IPS-11a (cell line): ENCODE results near the gene OR4D6.
"Not testable (repeated sequence)": the region's sequence is repeated elsewhere in the genome, so short reads cannot be mapped to it uniquely, and the experiment has no call there.

Source experiments
- H3K4me3 ChIP-seq: one replicate; pipeline ENCODE4 v1.5.1; 2013; ENCODE audit warnings: low read depth, low read length, control low read depth

The OR4D6 gene

DNA sequence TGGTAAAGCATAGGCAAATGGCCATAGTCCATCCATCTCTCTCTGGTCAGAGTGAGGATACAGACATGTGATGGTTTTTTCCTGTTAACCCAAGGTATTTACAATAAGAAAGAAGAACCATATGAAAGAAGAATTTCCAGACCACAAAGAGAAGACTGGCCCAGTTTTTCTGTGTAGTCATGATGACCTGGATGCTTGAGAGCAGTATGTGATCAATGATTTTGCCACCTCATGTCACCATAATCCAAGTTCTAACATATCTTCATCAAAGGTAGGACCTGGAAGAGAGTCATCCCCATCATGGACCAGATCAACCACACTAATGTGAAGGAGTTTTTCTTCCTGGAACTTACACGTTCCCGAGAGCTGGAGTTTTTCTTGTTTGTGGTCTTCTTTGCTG, at the start of gene OR4D6:
OR4D6 (plus strand) TSS at position 301 of the 400 bp plus-strand sequence; CDS start at position 301, 0 bp downstream.
- H3K4me3 ChIP-seq = no peak within 1 kb of the TSS

DNA sequence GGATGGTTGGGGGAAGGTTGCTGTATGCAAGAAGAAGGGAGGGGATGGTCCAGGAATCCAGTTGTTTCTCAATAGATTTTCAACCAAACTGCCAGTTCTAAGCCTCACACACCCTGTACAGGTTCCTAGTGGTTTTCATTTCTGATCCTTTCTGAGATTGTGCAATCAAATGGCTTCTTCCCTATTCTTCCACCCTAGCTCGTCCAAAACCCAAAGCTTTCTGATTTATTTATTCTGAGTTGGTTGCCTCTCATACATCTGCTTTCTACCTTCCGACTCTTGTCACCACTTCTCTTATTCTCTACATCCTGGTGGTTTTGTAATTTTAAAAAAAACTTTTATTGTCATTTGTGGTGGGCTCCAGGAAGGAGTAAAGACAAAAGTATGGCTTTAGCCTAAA, 43.1 kb upstream of the OR4D6 start:
- no peak overlapping the region for H3K4me3 ChIP-seq

GRCh38 chr11:59415111-59415510, 41.6 kb upstream of the OR4D6 start:
- H3K4me3 ChIP-seq = no peak overlapping the region

- H3K4me3 ChIP-seq = no peak overlapping the region
These were observed 40.1 kb upstream of the OR4D6 start for GRCh38 chr11:59416613-59417012.

GRCh38 chr11:59417023-59417422, 39.7 kb upstream of the OR4D6 start:
- no peak overlapping the region for H3K4me3 ChIP-seq

DNA sequence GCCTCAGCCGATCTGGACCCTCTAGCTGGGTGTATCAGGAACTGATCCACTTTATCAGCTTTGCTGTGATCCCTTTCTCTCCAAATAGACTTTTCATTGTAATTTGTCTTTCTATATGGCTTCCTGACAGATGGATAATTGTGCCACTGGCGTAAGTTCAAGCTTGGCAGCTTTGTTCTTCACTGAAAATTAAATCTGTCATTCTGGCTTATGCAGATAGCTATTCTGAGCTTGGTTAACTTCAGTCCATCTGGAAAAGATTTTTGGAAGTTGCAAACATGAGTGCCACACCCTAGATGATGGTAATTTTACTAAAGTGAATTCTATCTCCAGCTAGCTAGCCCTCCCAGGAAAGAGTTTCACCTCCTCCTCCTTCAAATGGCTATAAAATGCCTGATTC, 38.6 kb upstream of the OR4D6 start:
- no peak overlapping the region for H3K4me3 ChIP-seq

DNA sequence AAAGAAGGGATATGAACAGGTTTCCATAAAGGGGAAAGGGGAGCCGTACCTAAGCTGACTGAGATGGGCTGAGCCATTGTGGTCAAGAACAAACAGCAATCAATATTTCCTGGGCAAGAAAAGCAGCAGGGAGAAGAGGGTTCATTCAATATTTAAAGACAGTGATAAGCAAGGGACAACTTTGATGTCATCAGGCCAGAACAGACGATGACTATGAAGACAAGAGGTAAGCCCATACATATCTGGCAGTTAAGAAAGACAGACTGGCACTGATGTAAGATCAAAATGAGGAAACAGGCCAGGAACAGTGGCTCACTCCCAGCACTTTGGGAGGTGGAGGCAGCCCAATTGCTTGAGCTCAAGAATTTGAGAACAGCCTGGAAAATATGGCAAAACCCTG, 32.9 kb upstream of the OR4D6 start:
- no peak overlapping the region for H3K4me3 ChIP-seq

- no peak overlapping the region for H3K4me3 ChIP-seq
These were observed 31.6 kb upstream of the OR4D6 start for GRCh38 chr11:59425131-59425530.

DNA sequence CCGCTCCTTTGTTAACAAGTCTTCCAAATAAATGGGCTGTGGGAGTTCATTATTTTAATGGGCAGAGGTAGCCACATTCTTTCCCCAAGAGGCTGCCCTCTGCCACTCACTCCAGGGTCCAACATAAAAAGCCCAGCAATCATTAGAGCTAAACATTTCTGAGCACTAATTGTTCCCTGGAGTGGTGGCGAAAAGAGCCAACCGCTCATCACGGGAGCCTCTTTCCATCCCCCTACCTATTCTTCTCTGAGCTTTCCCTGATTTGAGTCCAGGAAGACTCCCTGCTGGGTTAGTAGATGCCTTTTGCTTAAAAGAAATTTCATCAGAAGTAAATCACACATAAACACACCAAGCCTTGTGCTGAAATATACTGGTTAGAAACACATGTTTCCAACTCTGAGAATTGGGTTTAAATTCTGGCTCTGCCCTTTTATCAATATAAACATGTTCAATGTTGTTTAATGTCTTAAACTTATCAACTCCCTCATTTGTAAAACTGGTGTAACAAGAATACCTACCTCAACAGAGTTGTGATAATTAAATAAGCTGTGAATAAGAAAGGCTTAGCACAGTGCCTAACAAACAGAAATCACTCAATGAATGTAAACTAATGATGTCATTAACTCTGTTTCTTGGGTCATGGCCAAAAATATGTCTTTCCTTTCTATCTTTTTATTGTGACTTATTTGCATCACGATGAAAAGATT, 30.2 kb upstream of the OR4D6 start, which contains the start of gene OR5A2:
OR5A2 (minus strand) TSS at position 53 of the 707 bp plus-strand sequence. CDS start 3,460 bp downstream, outside the sequence.
- H3K4me3 ChIP-seq = no peak within 1 kb of the TSS

DNA sequence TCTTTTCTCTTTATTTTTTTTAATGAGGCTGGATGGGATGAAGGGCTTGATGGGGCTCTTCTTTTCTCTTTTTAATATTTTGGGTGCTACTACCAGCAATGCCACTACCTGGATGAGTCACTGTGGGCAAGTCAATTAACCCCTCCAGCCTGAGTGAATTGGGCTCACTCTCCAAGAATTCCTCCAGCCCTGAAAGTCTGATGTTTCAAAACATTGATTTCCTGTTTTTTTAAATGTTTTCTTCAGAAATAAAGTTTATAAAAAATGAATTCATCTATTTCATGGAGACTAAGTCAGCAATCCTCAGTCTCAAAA, 29.7 kb upstream of the OR4D6 start:
- H3K4me3 ChIP-seq = no peak overlapping the region

DNA sequence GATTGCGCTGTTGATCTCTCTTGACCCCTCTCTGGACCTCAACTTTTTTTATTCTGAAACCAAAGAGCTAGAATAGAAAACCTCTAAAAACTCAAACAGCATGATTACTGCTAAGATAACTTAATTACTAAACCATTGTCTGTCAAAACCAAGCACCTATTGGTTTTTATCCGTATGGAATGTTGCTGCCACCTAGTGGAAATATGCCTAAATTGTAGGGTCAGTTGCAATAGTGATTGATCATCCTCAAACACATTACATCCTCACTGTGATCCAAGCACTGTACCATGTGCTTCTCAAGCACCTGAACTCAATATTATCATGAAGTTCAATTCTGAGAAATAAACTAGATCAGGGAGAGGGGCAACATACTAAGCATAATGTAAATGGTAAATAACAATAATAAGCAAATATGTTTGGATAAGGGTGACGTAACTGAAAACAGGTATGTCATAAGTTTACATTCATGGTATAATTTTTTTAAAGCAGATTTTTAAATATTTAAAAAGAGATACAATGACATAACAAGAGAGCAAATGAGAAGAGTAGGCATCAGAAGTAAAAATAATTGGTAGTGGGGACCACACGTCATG, 26.7 kb upstream of the OR4D6 start:
- H3K4me3 ChIP-seq = no peak overlapping the region

GRCh38 chr11:59436169-59436568, 20.6 kb upstream of the OR4D6 start, which contains the start of gene OR5A1:
TSS of gene OR5A1 (plus strand) at chr11:59436469. CDS start at chr11:59443169, 6,700 bp downstream.
- H3K4me3 ChIP-seq = no peak within 1 kb of the TSS

DNA sequence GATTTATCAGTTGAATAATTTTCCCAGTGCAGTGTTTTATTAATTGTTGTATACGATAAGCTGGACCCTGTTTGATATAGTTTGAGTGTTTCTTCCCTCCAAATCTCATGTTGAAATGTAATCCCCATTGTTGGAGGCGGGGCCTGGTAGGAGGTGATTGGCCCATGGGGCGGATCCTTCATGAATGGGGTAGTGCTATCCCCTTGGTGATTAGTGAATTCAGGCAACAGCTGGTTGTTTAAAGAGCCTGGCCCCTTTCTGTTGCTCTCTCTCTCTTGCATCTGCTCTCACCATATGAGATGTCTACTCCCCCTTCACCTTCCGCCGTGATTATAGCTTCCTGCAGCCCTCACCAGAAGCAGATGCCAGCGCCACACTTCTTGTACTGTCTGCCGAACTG, 19.0 kb upstream of the OR4D6 start:
- H3K4me3 ChIP-seq = no peak overlapping the region

DNA sequence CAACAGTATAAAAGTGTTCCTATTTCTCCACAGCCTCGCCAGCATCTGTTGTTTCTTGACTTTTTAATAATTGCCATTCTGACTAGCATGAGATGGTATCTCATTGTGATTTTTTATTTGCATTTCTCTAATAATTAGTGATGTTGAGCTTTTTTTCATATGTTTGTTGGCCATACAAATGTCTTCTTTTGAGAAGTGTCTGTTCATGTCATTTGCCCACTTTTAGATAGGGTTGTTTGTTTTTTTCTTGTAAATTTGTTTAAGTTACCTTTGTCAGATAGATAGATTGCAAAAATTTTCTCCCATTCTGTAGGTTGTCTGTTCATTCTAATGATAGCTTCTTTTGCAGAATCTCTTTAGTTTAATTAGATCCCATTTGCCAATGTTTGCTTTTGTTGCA, 11.1 kb upstream of the OR4D6 start:
- H3K4me3 ChIP-seq = not testable (repeated sequence)

- H3K4me3 ChIP-seq = no peak overlapping the region
These were observed 8.3 kb upstream of the OR4D6 start for GRCh38 chr11:59448484-59448883.

DNA sequence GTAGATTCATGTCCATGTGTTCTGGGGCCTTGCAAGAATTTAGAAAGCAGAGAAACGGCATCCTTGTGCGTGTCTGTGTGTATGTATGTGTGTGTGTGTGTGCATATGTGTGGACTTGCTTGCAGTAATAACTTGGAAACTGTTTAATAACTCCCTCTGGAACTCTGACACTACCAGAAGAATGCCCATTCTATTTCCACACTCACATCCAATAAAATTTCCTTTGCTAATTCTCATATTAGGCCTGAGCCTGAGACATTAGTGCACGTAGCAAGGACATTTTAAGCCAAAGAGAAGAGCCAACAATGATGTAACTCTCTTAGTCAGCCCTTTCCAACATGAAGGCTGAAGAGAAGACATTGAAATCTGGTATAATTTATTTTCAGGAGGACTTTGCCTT, 3.2 kb downstream of the OR4D6 start:
- H3K4me3 ChIP-seq = no peak overlapping the region

GRCh38 chr11:59463190-59463641, 6.5 kb downstream of the OR4D6 start:
- H3K4me3 ChIP-seq = no peak overlapping the region

DNA sequence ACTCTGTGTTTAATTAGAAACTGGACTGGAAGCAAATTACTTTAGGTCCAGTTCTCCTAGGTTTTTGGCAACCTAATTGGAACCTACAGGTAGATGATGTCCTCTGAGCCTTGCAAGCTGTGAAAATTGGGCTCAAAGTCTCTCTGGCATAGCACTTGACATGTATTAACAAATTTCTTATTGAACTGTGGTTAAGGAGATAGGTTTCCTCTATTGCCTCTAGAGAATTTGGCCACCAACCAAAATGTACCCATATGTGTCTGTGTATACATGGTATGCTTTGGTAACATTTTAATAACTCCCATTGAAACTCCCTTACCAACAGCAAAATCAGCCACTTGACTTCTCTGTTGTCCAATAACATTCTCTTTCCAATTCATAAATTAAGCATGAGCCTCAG, 16.3 kb downstream of the OR4D6 start, which contains the start of gene OR4D10:
OR4D10 (plus strand) TSS at position 301 of the 400 bp plus-strand sequence. CDS start 4,115 bp downstream, outside the sequence.
- H3K4me3 ChIP-seq = no peak within 1 kb of the TSS

DNA sequence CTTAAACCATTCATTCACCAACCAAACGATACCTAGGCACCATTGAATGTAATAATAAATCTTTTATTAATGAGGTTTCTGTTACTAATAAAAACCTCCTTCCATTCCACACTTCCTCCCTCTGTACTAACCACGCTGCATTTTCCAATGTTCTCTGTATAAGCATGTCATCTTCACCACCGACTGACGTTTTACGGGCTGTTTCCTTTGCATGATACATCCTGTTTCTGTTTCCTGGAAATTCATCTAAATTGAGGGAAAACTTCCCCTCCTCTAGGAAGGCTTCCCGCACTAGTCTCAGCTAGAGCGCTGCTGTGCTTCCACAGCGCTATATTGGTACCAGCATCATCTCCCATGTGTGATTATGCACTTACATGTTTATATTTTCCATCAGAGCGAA, 18.4 kb downstream of the OR4D6 start:
- no peak overlapping the region for H3K4me3 ChIP-seq

DNA sequence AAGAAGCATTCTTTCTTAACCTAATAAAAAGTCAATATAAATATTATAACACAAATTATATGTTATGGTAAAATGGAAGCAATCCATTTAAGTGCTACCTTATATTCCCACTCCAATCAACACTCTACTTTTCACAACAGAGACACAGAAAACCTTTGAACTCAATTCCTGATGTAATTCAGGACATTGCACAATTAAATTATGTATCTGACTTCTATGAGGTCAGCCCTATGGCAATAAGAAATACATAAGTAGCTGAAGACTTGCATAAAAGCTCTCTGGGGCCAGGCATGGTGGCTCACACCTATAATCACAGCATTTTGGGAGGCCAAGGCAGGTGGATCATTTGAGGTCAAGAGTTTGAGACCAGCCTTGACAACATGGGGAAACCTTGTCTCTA, 23.1 kb downstream of the OR4D6 start:
- no peak overlapping the region for H3K4me3 ChIP-seq

DNA sequence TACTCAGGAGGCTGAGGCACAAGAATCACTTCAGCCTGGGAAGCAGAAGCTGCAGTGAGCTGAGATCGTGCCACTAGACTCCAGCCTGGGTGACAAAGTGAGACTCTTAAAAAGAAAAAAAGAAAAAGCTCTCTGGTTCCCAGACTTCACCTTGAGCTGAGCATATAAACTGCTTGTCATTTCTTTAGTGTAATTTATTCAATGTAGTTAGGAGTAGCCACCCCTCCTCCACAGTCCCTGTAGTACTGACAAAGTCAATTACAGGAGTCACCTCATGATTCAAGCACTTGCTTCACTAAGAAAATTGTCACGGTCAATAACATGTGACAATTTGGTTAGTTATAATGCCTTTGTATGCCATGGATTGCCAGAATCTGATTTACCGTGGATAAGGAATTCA, 23.6 kb downstream of the OR4D6 start:
- H3K4me3 ChIP-seq = no peak overlapping the region

DNA sequence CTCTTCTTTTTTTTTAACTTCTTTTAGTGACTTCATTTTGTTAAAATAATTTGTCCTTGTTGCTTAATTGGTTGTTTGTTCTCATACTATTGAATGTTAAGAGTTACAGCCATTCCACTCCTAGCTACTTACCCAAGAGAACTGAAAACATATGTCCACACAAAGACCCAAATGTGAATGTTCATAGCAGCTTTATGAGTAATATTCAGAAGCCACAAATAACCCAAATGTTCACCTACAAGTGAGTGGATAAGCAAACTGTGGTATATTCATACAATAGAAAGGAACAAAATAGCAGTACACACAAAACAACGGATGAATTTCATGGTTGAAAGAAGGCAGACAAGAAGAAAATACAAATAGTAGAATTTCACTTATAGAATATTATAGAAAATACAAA, 45.2 kb downstream of the OR4D6 start:
- no peak overlapping the region for H3K4me3 ChIP-seq

- no peak within 1 kb of the TSS for H3K4me3 ChIP-seq
These were observed 46.5 kb downstream of the OR4D6 start, which contains the start of gene OR4D11 for GRCh38 chr11:59503276-59503675. TSS of gene OR4D11 (plus strand) at chr11:59503576. CDS start at chr11:59503576, 0 bp downstream.
